Stimulated activated CD8-positive, alpha-beta memory T cell treated with anti-CD3 and anti-CD28 coated beads, Interleukin-15, amount 100 ng/mL, for 1 hour (primary cell): Measurements from ENCODE around the gene WARS2.

Experiments used
- DNase-seq: peaks from one replicate; pipeline ENCODE4 v3.0.0-alpha.2; 2020; ENCODE audit warnings: low read depth

The WARS2 gene

DNA sequence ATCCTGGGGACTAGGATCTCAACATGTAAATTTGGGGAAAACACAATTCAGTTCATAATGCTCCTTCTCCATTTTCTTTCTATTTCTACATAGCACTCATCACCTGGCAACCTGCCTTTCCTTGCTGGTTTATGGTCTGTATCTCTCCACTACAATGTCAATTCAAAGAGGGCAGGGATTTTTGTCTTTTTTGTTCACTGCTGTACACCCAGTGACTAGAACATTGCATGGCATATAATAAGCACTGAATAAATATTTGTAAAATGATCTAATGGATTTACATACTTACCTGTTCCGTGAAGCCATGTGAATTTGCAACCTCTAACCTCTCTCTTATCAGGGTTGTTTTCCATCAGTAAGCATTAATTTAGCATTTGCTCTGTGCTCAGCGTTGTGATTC is 124.9 kb downstream of the WARS2 start:
- no peak for DNase-seq

DNA sequence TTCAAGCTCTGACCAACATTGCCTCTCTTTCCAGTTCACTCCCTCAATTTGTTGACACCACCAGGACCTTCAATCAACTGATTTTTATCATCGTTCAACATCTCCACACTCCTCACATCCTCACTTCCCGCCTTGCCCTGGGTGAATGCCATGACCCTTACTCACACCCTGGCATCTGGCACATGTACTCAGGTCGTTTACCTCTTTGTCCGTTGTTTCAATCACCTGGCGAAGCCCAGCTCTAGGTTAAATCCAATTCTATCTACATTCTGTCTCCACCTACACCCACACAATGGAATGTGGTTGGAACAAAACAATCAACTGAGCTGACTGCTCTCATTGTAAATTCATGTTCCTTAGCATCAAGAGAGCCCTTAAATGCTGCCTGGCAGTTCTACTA is 128.1 kb downstream of the WARS2 start:
- DNase-seq, result no peak

DNA sequence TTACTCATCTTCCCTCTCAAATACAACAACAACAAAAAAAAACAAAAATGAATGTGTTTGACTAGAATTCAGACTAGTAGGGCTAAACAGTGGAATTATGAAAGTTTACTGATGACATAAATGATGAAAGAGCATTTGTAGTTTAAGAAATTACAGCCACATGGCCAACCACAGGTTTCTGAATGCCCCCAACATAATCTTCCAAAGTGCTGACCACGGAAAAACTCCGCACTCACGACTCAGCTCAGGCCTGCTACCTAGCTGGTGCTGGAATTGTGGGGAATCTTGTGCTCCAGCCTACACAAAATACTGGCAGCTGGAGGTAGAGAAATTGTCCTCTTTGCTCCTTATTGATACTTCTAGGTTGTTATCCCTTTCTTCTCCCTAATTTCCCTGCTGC is 128.7 kb downstream of the WARS2 start:
- no peak for DNase-seq

DNA sequence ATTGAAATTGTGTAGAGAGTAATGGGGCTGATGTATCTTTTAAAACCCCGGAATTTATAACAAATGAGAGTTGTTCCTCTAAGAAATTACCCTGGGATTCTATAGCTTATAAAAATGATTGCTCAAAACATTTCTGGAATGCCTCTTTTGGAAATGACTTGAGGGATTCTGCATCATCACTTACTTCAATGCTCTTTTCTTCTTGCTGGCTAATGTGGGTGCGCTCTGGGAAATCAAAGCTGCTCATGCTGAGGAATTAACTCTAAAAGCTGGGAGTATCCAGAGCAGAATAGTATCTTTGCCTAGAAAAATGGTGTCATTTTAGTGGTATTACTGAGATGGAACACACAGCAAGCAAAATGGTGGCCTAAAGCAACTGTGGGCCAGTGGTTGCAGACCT is 129.3 kb downstream of the WARS2 start:
- DNase-seq, result no peak

GRCh38 chr1:119010201-119010600 is 130.3 kb downstream of the WARS2 start:
- no peak for DNase-seq

- DNase-seq, result no peak
Observed at GRCh38 chr1:119009312-119009655, 131.2 kb downstream of the WARS2 start.

DNA sequence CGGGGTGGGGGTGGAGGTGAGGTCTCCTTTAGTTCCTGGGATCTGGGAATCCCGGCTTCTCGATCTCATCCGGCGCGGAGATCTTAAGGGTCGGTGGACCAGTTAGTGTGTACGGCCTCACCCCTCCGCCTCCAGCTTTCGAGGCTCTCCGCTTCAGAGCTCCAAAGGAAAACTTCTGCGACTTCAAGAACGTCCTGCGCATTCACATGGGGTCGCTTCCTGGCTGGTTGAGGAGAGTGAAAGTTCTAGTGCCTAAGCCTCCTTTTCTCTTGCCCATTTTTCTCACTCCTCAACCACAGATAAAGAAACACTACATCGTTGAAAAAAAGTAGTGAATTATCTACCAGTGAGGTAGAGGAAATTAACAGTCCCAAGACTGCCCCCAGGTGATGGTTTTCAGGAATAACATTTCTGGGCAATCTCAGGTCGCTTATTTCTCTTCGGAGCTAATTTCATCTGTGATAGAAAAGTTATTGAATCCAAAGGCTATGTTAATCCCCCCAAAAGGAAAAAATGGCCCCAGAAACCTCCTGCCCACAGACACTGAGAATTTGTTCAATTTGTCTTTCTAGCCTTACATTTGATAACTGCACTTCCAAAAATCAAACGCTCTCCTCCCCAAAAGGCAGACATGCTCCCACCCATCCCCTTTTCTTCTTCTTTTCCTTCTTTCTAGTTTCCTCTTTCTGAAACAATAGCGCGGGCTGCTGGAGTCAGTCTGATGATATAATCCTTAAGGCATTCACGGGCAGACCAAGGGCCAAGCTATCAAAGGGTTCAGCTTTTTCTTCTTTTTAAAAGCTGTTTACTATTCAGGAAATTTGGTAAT is 131.8 kb downstream of the WARS2 start:
- no peak for DNase-seq

DNA sequence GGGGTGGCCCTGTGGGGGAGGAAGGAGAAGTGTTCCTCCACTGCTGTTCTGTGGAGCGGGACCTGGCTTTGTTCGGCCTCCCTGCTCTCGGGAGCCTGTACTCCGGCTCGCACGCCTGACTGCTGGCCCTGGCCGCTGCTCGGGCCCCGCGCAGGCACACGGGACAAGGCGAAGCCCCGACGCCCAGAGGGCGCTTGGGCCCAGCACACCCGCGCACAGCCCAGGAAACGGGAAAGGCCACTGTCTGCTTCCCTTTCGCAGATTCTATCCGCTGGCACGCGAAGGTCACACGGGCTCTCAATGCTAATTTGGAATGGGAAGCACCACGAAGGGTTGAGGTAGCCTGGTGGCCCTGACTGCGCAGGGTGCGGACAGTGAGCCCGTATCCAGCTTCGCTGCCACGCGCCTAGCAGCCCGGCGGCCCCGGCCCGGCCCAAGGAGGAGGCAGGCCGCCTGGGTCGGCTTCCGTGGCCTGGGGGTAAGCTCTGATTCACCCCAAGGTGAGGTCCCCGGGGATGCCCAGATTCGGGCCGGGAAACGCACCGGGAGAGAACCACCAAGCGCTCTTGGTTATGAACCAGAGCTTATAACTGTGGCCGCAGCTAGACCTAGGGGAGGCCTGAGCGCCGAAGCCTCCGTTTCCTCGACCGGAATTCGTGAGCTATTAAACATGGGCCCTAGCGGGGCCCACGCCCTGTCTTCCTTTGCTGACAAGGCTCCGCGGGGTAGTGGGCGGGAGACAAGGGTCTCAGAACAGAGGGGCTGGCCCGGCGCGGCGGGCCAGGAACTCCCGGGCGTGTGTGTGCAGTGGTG is 132.6 kb downstream of the WARS2 start:
- no peak for DNase-seq

GRCh38 chr1:119007339-119007669 is 133.1 kb downstream of the WARS2 start:
- no peak for DNase-seq

- DNase-seq, result no peak
Observed at GRCh38 chr1:119006406-119007279, 133.8 kb downstream of the WARS2 start.

- no peak for DNase-seq
Observed at GRCh38 chr1:119005724-119006405, 134.6 kb downstream of the WARS2 start.

DNA sequence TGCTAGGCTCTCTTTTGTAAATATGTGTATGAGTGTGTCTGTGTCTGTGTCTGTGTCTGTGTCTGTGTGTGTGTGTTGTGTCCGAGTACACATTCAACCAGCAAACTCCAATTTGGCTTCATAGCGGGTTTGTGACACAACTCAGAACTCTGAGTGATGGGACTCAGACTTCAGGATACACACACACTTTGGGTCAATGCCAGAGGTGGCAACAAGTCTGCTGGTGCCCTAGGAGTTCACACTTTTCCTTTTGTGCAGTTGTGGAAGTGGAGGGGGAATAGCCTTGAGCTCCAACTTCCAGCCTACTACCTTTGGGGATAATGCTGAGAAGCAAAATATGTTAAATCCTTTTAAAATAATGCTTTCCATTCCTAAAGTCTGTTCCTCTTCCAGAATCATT is 135.7 kb downstream of the WARS2 start:
- DNase-seq, result no peak

DNA sequence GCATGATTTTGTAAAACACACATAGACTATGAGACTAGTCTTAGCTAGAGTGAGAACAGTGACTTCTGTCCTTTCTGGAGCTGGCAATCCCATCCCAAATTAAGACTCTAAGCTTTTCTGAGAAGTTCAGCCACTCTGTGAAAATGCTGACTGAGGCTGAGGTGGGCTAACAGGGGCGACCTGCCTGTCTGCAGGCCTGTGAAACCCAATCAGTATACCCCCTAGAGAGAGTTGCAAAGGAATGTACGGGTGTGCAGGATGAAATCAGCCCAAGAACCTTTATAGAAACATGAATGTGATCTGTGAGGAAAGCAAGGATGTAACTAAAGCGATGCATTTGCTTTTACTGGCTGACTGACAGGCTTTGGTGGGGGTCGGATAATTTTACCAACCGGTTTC is 136.3 kb downstream of the WARS2 start:
- no peak for DNase-seq

- no peak for DNase-seq
Observed at GRCh38 chr1:119003413-119004128, 136.9 kb downstream of the WARS2 start.

DNA sequence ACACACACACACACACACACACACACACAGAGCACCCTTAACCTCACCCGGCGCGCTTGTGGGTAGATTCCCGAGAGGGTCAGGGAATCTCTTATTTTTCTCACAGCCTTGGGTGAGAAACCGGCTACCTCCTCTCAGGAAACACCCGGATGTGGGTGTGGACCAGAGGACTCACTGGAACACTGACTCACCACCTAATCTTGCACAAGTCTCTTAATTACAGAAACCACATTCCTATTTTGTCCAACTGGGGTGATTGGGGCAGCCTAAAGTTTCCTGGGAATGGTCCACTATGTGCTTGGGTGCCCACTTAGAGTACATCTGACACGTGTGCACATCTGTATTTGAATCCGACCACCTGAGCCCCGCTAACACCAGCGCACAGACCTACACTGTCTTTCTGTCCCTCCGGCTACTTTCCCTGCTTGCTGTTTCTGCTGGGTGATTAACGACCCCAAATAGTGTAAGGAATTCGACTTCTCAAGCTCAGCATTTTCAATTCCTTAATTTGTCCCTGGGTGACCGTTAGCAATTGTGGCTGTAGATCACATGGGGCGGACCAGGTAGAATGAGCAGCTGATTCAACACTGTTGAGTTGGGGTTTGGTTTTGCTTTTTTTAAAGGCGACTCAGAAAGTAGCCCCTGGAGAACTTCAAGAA is 138.3 kb downstream of the WARS2 start:
- no peak for DNase-seq

DNA sequence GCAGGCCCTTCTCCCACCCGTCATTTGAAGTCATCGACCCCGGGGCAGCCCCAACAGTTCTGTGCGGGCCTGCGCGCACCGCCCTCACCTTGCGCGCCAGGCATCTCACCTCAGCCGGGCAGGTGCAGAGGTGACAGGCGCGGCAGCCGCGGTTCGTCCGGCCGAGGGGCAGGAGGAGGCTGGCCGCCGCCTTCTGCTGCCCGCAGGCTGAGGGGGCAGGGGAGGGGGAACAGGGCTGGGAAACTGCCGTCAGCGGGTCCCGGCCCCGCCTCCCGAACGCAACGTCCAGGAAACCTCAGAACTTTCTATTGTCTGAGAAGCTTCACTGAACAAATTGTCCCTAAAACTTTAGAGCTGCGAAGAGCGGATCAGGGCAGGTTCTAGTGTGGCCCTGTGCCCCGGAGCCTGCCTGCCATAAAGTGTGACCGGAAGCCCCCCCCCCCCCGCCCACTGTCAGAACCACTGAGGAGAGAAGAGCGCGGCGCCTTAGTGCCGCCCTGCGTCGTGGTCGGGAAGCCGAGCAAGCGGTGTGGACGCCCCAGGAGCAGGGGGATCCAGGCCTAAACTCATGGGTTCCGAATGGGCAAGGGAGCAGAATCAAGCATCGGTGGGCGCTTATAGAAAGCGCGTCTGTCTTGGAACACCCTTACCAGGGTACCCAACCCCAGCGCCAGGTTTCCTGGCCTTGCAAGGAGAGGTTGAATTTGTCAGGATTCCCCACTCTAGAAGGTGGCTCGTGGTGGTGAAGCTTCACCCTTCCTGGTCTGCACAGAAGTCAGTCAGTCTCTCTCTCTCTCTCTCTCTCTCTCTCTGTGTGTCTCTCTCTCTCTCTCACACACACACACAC is 139.0 kb downstream of the WARS2 start:
- DNase-seq, result no peak

DNA sequence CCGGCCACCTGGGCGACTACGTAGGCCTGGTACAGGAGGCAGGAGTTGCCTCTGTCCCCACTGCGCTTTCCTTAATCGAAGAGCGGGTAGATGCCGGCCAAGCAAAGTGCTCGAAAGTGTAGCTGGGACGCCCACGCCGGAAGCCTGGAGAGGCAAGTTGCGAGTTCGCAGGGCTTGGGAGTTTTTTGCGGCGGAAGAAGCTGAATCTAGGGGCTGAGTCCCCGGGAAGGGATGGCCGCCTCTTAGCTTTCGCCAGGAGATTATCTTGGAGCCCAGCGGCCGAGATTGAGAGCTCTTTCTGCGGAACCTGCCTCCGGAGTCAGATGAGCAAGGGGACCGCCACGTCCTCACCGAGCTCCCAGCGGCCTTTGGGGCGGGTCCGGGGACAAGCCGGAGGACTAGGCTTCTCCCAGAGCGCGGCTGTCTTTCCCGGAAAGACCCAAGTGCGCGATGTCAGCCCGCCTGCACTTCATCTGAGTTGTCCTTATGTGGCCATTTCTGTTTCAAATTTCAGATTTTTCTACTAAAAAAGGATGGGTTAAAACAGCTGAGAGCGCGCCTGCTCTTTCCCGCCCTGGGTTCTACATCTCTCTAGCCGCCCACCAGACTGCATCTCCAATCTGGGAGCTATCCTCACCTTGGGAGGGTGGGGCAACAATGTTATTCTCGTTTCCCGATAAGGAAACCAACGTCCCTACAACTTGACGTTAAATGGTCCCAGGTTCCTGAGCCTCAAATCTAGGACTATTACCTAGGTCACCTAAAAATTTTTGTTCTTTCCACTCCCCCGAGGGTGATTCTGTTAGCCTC is 139.9 kb downstream of the WARS2 start:
- DNase-seq, result no peak

DNA sequence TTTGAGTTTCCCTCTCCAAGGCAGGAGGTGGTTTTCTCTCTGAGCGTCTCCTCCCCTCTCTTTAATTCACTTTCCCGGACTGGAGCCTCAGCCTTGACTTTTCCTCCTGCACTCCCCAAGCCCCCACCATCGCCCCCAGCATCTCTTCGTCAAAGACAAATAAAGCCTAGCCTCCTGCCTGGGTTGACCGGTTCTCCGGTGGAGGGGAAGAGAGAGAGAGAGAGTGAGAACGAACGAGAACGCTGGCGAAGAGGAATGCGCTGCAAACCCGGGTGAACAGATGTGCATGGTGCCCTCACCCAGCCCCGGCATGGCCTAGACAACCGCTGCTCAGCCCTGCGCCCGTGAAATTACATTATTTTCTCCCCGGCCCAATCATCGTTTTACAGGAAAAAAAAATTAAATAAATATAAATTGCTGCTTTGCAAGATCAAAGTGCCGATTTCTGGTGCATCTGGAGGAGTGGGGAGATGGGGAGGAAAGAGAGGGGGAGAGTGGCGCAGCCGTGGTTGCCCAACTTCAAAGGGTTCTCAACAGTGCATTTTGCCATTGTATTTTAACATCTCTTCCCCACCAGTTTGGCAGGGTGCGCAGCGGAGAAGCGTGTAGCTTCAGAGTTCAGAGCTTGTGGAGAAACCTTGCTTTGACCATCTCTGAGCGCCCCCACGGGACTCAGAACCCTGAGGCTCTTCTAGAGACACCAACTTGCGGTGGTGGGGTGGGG is 140.9 kb downstream of the WARS2 start:
- no peak for DNase-seq
